GM13977 (cell line): Measurements from ENCODE around the gene LMOD3.

Experiments
- DNase-seq: peaks from one replicate; pipeline ENCODE4 v3.0.0; 2012; ENCODE audit warnings: low spot score
- CTCF ChIP-seq: IDR thresholded peaks from 2 replicates; pipeline ENCODE4 v1.5.1; 2012; ENCODE audit warnings: mild to moderate bottlenecking, control low read depth; ENCODE audit not compliant: insufficient read depth; ENCODE audit errors: extremely low read depth, missing control alignments
- in situ Hi-C: fragments of 300-500 bp; cut with MboI; formaldehyde crosslinking; loops from one replicate; pipeline ENCODE4 v1.12.0; 2022; ENCODE audit warnings: low sequenced_read_pairs, low pct_unique_long_range_greater_than_20kb, mixed read lengths, inconsistent platforms; ENCODE audit not compliant: unreplicated experiment

Gene LMOD3

GRCh38 chr3:69161587-69162307 lies 39.4 kb upstream of the LMOD3 start:
- in situ Hi-C loops, result loop anchor here (10.0 to 25.0 kb wide), 2 partner anchors 143 to 501 kb away; no protein-coding TSS in a partner anchor
- DNase-seq, result peak; percentile 62
- TF ChIP-seq CTCF, result peak; percentile 88

GRCh38 chr3:69160525-69160924 lies 38.1 kb upstream of the LMOD3 start:
- no peak for DNase-seq
- in situ Hi-C loops, result loop anchor here (10.0 to 25.0 kb wide), 2 partner anchors 144 to 502 kb away; no protein-coding TSS in a partner anchor
- no peak for TF ChIP-seq CTCF

- in situ Hi-C loops, result loop anchor here (10.0 to 25.0 kb wide), 2 partner anchors 145 to 502 kb away; no protein-coding TSS in a partner anchor
Measured at GRCh38 chr3:69160107-69160506, 37.7 kb upstream of the LMOD3 start.

GRCh38 chr3:69149586-69149985 lies 27.2 kb upstream of the LMOD3 start:
- no peak for TF ChIP-seq CTCF

More at GRCh38 chr3:69160107-69160506, 37.7 kb upstream of the LMOD3 start:
- TF ChIP-seq CTCF, result no peak
- no peak for DNase-seq

GRCh38 chr3:69145688-69146087 lies 23.3 kb upstream of the LMOD3 start:
- no peak for TF ChIP-seq CTCF
- DNase-seq, result no peak
- in situ Hi-C loops, result no loop called here

More at GRCh38 chr3:69149586-69149985, 27.2 kb upstream of the LMOD3 start:
- in situ Hi-C loops, result no loop called here
- DNase-seq, result no peak

- DNase-seq, result no peak
- in situ Hi-C loops, result no loop called here
- no peak for TF ChIP-seq CTCF
Measured at GRCh38 chr3:69144631-69145245, 22.3 kb upstream of the LMOD3 start.
